A549 (cell line): ENCODE results near the gene DNM3.

ENCODE experiments used
- CBX2 ChIP-seq: fragments of 200-600 bp; sonication (generic); IDR thresholded peaks from 2 replicates; pipeline ENCODE4 v1.6.1; 2016; ENCODE audit warnings: low read depth, mild to moderate bottlenecking, borderline replicate concordance
- CTCF ChIP-seq: fragments of >200 bp; sonication (Bioruptor Twin); formaldehyde crosslinking; IDR thresholded peaks from 3 replicates; pipeline ENCODE4 v1.5.1; 2016
- ELK1 ChIP-seq: fragments of 150-350 bp; IDR thresholded peaks from 2 replicates; pipeline ENCODE4 v1.6.1; 2014; ENCODE audit warnings: low read depth, mild to moderate bottlenecking, low read length
- ESRRA ChIP-seq: fragments of 150-350 bp; IDR thresholded peaks from 2 replicates; pipeline ENCODE4 v1.6.1; 2014; ENCODE audit warnings: mild to moderate bottlenecking, low read length, borderline replicate concordance
- JUN ChIP-seq, 2 experiments: fragments of >200 bp; sonication (Bioruptor Twin); formaldehyde crosslinking; IDR thresholded peaks; 2 replicates in 1 of 2; 3 replicates in 1 of 2; pipeline ENCODE4 v1.6.1; 2016 to 2017
- KDM5A ChIP-seq: fragments of 200-600 bp; sonication (generic); IDR thresholded peaks from 2 replicates; pipeline ENCODE4 v1.6.1; 2016; ENCODE audit warnings: antibody characterized with exemption, mild to moderate bottlenecking
- MAFK ChIP-seq: fragments of 450-650 bp; IDR thresholded peaks from 2 replicates; pipeline ENCODE4 v1.6.1; 2014; ENCODE audit not compliant: partially characterized antibody
- POLR2A ChIP-seq: IDR thresholded peaks from 2 replicates; pipeline ENCODE4 v1.6.1; 2012; ENCODE audit warnings: mild to moderate bottlenecking, low read length
- REST ChIP-seq: fragments of 200-600 bp; sonication (generic); IDR thresholded peaks from 2 replicates; pipeline ENCODE4 v1.6.1; 2016; ENCODE audit warnings: antibody characterized with exemption, mild to moderate bottlenecking, moderate library complexity
- RFX5 ChIP-seq: fragments of 450-650 bp; IDR thresholded peaks from 2 replicates; pipeline ENCODE4 v1.7.1; 2014; ENCODE audit warnings: antibody characterized with exemption, mild to moderate bottlenecking, moderate library complexity
- SREBF2 ChIP-seq: fragments of 450-650 bp; IDR thresholded peaks from 2 replicates; pipeline ENCODE4 v1.6.1; 2014; ENCODE audit warnings: mild to moderate bottlenecking, moderate library complexity
- TP53 ChIP-seq: fragments of 250-450 bp; sonication (Bioruptor Pico); IDR thresholded peaks from 2 replicates; pipeline ENCODE4 v1.5.0; 2021; ENCODE audit warnings: mild to moderate bottlenecking, moderate library complexity
- ZC3H11A ChIP-seq: fragments of 450-650 bp; IDR thresholded peaks from 2 replicates; pipeline ENCODE4 v1.6.1; 2014; ENCODE audit warnings: antibody characterized with exemption, mild to moderate bottlenecking

DNA sequence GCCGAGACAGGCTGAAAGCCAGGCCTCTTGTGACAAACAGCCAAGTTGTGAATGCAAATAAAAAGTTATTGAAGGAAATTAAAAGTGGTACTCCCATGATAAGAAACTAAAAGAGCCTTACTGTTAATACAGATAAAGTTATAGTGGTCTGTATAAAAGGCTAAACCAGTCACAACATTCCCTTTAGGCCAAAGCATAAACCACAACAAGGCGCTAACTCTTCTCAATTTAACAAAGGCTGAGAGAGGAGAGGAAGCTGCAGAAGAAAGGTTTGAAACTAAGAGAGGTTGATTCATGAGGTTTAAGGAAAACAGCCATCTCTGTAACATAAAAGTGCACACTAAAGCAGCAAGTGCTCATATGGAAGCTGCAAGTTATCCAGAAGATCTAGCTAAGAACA, 589.9 kb downstream of the DNM3 start:
- TF ChIP-seq ESRRA (no peak), CTCF (no peak), JUN (IDR thresholded peaks at IDR 0.05) (no peak), SREBF2 (no peak), KDM5A (no peak), REST (no peak), RFX5 (no peak), ELK1 (no peak), TP53 (CRISPR knock-in tag) (no peak), MAFK (no peak), CBX2 (no peak), POLR2A (no peak), ZC3H11A (no peak)
